HG03060 (cell line): Measurements from ENCODE around the gene PAN3.

Source experiments
- ATAC-seq: cut with Tn5 transposase; IDR thresholded peaks from one replicate; pipeline ENCODE4 v1.9.1; 2021; ENCODE audit warnings: low read depth, moderate number of reproducible peaks; ENCODE audit not compliant: unreplicated experiment

The PAN3 gene

DNA sequence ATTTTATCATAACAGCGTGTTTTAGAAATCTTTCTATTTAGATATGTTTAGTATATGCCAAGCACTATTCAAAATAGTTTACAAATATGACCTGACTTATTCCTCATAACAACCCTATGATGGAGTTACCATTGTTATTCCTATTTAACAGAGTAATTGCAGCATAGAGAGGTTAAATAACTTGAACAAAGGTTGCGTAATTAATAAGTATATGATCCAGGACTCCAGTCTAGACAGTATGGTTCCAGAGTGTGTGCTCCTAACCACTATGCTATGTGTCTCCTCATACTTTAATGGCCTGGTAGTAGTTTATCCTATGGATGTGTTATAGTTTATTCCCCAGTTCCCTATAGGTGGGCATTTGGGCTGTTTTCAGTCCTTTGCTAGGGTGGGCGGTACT is 145.3 kb downstream of the PAN3 start:
- ATAC-seq: no peak

DNA sequence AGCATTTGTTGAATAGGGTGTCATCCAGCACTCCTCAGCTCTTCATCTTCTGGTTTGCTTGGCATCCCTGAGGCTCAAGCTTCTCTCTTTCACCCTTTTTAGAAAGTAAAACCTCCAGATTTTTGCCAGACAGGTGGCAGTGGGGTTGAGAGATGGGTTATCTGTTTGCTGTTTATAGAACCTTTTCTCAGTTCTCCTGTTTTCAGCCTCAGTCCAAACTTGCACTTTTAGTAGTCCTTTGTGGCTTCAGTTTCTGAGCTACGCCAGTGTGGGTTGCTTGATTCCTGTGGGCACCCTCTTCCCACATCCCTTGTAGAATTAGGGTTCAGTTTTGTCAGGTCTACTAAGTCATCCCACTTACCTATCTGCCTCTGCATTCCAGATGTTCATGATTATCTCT is 147.9 kb downstream of the PAN3 start:
- ATAC-seq: no peak

DNA sequence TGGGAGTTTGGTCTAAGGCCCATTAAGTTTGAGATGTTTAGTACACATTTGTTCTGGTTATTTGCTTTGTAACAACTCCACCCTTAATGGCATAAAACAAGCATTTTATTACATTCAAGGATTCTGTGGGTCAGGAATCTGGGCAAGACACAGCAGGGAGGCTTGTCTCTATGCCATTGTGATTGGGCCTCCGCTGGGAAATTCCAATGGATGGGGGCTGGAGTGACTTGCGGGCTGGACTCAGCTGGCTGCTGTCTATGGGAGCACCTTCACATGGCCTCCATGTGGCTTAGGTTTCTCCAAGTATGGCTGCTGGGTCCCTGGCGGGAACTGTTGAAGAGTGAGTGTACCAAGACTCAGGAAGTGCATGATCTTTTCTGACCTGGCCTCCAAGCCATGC is 159.0 kb downstream of the PAN3 start:
- no peak for ATAC-seq

DNA sequence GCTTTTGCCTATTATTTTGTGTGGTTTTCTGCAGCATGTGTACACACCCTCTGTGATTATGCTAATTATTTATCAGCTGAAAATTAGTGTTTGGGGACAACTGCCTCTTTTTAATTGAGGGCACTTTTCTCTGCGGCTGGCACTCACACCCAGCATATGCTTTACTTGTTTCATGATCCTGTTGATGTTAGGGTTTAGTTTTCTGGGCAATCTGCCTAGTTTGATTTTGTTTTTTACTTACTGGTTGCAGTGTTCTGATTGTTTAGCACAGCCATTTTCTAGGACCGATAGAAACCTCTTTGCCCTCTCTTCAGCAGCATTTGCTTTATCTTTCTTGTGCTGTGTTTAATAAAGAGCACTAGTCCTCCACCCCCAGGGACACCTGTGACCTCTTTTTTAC is 161.6 kb downstream of the PAN3 start:
- ATAC-seq: no peak

DNA sequence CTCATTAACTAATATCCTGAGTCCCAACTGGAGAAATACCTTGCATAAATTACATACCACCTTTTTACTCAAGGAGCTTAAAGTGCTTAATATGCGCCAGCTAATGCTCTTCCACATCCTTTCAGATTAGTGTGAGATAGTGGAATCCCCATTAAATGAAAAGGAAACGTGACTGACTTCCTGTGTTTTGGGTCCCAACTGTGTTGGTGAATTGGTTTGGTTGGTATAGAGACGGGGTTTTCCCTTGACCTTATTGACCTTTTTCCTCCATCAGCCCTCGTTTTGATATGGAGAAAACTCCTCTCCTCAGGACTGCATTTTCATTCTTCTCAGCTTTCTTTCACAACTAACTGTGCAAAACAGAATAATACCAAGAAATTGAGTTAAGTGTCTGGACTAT is 163.5 kb downstream of the PAN3 start:
- ATAC-seq: no peak

DNA sequence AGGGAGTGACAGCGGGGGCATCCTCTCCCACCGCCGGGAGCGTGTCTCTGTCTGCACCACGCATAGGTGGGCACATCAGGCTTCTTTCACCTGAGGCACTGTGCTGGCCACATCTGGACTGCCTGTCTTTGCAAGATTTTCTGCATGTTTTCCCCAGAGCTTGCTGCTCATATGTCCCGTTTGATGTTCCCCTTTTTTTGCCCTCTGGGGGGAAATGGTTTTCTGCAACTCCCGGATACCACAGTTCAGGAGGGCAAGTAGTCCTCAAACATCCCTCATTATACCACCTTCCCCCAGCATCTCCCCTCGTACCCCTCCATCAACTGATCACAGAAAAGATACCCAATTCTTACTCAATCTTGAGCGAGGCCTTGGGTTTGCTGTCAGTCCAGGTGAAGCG is 168.0 kb downstream of the PAN3 start:
- no peak for ATAC-seq

DNA sequence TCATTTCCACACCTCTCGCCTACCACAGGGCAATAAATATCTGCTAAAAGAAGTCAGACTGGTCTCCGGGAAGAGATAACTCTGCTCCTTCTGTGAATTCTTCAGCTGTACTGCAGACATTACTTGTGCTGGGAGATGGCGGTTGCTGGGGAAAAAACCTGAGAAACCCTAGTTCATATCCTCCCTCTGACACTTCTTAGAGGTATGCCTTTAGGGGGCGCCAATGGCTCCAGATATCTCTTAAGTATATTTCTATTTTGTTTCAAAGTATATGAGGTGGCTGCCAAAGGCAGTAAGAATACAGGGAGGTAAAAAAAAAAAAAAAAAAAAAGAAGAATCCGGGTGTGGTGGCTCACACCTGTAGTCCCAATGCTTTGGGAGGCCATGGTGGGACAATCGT is 175.2 kb downstream of the PAN3 start:
- no peak for ATAC-seq

DNA sequence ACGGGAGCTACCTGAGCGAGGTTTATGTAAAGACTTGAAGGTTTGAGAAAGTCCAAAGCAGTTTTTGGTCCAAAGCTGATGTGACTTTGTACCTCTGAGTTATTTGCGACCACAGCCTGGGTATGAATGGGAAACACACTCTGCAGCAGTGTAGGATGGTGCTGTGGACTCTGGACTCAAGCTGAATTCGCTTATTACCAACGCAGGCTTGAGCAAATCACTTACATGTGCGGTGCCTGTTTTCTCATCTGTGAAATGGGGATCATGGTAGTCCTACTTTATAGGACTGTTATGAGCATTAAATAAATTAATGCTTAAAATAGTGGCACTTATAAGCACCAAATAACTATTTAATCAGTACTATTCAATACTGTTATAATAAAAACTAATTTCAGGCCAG is 176.5 kb downstream of the PAN3 start:
- ATAC-seq: no peak

DNA sequence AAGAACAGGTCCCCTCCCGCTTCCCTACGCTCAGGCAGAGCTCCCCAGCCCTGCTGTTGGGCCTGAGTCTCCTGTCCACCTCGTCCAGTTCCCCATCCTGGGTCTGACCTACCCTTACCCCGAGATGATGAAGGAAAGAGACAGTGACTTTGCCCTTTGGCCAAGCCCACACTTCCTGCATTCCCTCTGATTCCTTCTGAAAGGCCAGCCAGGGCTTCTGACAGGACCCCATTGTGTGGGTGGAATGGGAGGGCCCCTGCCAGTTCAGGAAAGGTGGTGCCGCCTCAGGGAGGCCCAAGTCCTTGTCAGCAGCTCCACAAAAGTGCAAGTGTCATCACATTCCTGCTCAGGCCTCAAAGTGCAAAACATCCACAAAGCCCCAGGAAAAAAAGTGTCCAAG is 177.8 kb downstream of the PAN3 start:
- ATAC-seq: no peak

DNA sequence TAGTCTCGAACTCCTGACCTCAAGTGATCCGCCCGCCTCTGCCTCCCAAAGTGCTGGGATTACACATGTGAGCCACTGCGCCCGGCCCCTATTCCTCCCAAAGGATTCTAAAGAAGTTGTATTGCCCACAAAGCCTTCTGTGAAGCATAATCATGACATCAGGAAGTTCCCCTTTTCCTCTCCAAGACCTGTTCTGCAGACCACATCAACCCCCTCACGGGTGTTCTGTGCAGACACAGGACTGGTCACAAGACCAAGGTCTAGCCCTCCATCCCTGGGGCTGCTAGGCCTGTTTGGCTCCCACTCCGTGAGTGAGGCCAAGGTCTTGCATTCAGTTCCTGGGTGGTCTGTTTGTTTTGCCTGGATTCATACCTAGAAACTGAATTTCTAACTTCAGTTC is 178.5 kb downstream of the PAN3 start:
- ATAC-seq: no peak

DNA sequence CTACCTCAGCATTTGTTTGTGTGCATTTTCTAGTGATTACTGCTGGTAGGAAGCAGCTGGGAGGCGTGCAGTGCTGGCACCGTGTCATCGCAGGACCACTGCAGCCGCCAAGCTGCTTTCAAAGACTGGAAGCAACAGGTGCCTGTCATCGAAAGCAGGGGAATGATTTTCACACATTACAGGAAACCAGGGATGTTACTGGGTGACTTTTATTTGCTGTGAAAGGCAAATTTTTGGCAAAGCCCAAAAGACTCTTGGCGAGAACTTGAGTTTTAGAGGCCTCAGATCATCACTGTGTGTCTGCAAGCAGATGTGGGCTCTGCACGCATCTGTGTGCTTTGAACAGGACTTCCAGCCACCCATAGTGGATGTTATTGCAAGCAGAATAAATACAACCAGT is 180.2 kb downstream of the PAN3 start:
- no peak for ATAC-seq

DNA sequence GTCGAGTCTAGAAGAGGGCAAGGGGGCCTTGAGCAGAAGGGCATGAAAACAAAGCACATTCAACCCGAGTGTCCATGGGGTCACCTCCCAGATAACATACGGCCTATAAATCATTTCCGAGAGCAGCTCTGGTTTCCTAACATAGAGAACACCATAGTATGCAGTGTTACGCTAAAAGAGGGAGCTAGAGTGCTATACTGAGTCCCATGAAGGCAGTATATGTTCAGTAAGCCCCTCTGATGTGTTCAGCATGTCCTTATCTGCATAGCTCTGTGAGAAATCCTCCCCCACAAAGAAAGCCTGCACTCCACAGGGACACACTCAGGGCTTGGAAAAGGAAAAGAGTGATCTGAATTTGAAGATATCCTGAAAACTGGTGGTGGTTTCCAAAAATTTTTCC is 181.2 kb downstream of the PAN3 start:
- no peak for ATAC-seq

DNA sequence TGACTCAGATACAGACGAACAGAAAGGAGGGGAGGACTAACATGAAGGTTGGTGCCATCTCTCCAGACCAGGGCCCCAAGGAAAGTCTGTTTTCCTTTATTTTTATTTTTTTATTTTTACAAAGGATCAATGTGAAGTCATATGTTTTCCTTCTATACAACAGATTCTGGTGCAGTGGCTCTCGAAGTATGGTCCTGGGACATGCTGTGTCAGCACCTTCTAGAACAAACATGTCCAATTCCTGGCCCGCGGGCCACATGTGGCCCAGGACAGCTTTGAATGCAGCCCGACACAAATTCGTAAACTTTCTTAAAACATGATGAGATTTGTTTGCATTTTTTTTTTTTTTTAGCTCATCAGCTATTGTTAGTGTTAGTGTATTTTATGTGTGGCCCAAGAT is 181.9 kb downstream of the PAN3 start:
- ATAC-seq: no peak

DNA sequence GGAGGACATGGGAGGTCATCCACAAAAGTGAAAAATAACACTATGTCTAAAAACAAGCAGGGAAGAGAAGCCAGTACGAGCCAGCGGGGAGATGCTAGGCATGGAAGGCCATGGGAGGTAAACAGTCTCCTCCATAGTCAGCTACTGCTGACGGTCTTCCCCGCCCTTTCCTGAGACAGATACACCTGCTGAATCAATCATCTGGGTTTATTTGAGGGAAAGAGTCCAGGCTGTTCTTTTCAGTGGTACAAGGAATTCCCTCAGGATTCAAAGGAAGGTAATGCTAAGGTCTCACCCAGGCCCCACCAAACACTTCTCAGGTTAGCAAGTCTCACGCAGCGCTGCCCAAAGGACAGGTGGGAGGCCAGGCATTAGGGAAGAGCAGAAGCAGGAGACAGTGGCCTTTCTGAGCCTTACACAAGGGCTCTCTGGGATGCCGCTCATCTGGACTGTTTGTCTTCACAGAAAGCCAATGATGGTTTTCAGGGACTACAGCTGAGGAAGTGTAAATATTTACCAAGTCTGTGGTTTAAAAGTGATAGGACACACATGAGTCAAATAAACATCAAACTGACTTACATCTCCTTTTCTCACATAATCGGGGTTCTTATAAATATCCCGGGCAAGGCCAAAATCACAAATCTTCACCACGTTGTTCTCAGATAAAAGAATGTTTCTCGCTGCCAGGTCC is 182.7 kb downstream of the PAN3 start:
- no peak for ATAC-seq

DNA sequence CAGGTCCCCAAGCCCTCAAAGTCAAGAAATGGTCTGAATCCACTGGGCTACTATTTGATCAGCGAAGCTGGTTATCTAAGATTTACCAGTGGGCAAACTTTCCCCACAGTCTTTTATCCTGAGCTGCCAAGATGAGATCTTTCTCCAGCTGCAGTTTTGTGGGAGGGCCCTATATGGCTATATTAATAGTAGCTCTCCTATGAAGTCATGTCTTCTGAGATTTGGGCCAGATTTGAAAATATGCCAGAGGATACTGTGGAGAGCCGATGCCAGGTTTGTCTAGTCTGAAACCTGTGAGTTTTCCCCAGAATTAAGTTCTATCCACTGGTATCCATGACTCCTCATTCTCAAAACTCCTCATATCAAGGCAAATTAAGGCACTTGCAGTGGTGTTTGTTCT is 183.4 kb downstream of the PAN3 start:
- ATAC-seq: no peak

DNA sequence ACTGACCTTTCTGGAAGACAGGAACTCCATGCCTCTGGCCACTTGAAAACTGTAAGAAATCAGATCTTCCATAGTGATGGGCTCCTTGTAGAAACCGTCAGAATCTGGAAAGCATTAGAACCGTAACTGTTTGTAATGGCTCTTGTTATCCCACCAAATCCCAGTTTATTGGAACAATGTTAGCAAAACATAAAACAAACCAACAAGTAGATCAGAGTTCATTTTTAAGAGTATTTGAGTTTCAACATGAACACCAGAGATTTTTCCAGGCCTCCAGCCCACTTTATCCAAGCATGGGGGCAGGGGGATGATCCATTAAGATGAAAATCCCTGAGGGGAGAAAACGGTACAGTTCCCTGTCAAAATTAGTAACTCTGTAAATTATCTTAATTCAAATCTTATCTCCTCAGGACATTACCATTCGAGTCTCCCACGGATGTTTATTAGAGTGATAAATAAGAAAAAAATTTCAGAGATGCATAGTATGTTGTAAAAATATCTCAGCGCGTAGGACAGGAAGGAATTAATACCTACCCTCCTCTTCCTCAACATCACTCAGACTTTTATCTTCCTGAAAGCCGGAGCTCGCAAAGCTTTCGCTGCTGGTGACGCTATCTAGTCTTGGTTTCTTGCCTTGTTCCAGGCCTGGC is 184.0 kb downstream of the PAN3 start:
- ATAC-seq: no peak

DNA sequence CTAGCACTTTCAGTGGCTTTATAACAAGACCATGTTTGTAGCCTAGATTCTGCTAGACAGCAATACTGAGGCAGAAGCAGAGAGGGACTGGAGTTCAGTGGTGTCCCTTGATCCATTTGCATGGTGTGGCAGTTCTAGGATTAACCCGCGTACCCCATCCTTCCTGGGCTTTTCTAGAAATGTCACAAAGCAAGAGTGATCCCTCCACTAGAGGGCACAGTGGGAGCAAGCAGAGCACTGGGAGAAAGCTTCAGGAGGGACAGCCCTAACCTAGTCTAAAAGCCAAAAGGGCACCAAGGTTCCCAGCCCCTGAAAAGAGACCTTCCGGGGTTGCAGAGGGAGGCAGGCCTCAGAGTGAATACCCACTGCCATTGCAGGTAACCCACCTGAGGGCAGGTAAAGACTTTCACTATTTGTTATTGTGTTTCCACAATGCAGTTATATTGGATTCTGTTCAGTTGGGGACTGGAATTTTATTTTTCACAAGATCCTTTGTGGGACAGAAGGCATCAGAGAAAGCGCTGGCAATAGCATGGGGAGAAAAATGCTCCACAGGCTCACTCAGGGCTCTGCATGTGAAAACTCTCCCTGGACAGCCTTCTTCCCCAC is 185.9 kb downstream of the PAN3 start:
- ATAC-seq: no peak

DNA sequence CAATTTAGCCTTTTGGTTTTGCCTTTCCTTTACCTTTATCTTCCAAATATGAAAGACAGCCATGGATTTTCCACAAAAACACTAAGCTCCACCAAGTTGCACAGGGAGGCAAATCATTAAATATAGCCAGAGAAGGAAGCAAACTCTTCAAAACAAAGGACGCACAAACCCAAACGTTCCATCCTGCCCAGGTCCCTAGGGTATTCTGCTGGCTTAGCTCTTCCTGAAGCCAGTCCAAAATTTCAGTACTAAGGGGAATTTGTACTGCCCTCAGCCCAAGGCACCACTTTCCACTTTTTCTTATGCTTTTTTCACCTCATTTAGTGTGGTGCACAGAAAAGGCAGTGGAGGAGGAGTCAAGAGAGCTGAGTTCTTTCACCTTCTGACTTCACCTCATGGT is 186.7 kb downstream of the PAN3 start:
- ATAC-seq: no peak

DNA sequence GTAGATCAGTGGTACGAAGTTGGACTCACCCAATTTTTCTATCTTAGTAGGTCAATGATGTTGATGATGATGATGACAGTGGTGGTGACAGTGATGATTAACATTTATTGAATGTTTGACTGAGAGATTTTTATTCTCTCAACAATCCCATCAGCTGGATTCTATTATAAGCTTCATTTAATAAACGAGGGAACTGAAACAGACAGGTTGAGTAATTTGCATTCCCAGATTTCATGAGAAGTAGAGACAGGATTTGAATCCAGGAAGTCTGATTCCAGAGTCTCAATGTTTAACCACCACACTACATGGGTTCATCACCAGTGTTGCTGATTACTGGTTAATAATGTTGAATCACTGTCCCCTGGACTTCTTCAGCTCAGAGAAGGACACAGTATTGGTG is 187.7 kb downstream of the PAN3 start:
- ATAC-seq: no peak

DNA sequence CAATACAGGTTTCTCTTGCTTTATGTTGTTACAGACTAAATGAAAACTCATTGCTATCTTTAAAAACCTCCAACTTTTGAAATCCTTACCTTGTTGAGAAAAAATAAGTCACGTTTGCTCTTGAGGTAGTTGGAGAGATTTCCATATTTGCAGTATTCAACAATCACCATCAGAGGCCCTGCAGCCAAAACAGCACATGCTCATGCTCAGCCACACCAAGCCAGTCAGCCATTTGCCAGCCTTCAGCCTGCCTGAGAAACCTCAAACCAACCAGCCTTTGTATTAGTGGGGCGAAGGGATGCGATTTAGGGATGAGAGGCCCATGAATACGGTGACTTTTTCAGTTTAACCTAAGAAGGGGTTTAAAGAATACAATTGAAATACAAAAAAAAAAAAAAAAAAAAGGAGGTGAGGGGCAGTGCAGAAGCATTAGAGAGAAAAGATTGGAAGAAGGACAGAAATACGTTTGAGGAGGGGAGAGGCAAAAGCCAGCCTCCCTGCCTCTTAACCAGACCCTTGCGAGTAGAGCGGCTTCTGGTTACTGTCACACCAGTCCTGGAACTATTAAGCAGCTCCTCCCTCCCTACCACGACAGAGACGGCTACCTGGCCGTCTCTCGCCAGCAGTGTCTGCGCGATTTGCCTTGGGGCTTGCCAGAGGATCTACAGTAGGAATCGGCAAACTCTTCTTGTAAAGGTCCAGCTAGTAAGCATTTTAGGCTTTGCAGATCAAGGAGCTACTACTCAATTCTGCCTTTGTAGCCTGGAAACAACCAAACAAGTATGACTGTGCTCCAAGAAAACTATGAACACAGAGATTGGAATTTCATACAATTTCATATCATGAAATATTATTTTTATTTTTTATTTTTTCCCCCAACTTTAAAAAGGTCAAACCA is 189.3 kb downstream of the PAN3 start:
- no peak for ATAC-seq

DNA sequence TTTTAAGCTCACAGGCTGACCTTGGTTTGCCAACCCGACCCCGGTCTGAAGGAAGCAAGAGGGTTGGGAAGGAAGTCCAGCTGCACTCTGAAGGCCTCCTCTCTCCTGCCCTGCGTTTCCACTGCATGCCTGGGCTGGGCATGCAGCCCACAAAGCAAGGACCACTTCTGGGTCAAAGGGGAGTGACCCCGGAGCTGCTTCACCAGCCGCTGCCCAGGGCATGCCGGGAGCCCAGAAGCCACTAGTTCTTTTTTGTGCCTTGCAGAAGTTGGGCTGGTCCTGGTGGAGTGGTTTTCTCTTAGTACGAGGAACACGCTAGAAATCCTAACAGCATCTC is 189.9 kb downstream of the PAN3 start:
- ATAC-seq: no peak
